NCI-H2196 (cell line): ENCODE measurements around the gene NDUFAB1.
"Not testable (repeated sequence)": the region's sequence is repeated elsewhere in the genome, so short reads cannot be mapped to it uniquely, and the experiment has no call there.

ENCODE experiments used
- DNase-seq: peaks from one replicate; lab custom pipeline; 2025; ENCODE audit not compliant: unreplicated experiment; lab: John Stamatoyannopoulos, UW

Gene NDUFAB1

DNA sequence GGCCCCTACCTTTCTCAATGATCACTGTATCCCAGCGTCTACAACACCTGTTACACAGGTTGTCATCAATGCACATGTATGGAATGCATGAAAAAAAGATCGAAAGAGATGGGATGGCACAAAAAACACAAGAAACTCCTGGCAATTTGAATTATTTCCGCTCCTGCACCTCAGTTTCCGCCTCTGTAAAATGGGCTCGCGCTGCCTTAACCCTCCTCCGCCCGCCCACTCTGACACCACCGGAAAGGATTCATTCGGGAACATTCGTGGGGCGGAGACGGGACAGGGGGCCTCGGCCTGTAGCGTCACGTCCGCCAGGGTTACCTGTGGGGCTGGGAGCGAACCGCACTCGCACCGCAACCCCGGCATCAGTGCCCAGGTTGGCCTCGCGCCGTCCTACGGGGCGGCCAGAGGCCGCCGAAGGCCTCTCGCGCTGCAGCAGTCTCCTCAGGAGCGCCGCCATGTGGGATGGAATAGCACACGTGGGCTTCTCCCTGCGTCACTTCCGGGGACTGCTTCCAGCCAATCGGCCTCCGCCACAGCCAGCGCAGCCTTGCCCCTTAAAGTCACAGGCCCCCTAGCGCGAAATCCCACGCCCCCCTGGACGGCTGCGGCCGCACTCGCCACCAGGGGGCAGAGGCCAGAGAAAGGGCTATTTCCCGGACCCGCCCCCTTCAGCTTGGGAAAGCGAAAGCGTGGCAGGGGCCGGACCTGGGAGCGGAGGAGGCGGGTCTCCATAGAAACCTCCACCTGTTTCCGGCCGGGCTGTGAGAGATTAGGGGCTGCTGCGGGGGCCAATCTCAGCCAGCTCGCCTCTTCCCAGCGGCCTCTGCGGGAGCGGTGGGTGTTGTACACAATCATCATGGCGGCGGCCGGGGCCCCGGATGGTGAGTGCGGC, 39.0 kb downstream of the NDUFAB1 start, which contains the start of the genes EARS2 and UBFD1:
Gene EARS2, minus strand, starts transcription at position 470 of the 898 bp plus-strand sequence. Its CDS starts 7 bp downstream, at position 463.
Gene UBFD1, plus strand, starts transcription at position 847 of the 898 bp plus-strand sequence. Its CDS starts 16 bp downstream, at position 863.
- DNase-seq = peak; percentile 99

DNA sequence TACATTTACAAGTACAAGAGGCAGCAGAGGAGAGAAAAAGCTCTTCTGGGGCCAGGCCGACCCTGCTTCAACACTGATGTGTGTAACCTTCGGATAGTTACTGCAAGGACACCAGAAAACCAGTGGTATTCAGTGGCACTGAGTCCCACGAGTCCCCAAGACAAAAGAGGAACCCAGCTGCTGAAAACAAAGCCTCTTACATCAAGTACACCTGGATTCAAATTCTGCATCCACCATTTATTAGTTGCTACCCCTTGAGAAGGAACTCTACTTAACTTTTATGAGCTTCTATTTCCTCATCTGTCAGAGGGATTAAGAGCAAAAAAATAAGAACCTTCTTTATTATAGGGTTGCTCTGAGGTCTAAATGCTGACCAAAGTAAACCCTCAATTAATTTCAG, 41.6 kb downstream of the NDUFAB1 start:
- no peak for DNase-seq

DNA sequence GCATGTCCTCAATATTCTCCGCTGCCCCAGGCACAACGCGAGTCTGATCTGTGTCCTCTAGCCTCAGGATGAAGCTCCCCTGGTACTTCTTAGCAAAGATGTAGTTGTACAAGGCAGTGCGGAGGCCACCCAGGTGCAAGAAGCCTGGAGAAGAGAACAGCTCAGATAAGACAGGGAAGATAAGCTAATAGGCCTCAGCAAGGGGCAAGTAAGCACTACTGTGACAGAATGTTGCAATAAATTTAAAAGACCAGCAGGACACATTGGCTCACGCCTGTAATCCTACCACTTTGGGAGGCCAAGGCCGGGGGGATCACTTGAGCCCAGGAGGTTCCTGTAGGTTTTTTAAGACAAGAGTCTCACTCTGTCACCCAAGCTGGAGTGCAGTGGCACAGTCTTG, 44.0 kb downstream of the NDUFAB1 start:
- DNase-seq = no peak

DNA sequence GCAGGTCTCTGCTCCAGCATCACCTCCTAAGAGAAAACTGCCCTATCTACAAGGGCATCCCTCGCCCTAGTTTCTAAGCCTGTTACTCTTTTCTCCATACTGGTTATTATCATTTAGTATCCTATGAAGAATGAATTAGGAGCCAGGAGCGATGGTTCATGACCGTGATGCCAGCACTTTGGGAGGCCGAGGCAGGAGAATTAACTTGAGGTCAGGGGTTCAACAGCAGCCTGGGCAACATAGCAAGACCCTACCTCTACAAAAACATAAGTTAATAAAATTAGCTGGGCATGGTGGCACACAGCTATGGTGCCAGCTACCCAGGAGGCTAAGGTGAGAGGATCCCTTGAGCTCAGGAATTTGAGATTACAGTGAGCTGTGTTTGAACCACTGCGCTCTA, 46.2 kb downstream of the NDUFAB1 start:
- no peak for DNase-seq

DNA sequence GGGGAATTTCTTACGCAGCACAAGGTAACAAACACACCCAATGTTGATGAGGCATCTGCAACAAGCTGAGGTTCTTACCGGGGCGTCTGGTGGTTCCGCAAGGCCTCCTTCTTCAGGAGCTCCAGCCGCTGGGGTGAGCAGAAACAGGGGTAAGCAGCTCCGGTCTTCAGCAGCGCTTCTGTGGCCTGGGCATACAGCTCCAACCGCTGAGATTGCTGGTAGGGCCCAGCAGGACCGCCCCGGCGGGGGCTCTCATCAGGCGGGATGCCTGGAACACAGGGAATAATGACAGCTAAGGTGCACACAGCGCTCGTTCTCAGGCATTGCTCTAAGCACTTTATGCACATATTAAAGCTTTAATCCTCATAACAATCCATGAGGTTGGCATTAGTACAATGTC, 51.7 kb downstream of the NDUFAB1 start:
- no peak for DNase-seq

DNA sequence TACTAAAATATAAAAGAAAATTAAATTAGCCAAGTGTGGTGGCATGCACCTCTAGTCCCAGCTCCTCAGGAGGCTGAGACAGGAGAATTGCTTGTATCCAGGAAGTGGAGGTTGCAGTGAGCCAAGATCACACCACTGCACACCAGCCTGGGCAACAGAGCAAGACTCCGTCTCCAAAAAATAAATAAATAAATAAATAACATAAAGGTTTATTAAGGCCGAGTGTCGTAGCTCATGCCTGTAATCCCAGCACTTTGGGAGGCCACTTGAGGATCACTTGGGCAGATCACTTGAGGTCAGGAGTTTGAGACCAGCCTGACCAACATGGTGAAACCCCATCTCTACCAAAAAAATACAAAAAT, 55.3 kb downstream of the NDUFAB1 start:
- DNase-seq = not testable (repeated sequence)

DNA sequence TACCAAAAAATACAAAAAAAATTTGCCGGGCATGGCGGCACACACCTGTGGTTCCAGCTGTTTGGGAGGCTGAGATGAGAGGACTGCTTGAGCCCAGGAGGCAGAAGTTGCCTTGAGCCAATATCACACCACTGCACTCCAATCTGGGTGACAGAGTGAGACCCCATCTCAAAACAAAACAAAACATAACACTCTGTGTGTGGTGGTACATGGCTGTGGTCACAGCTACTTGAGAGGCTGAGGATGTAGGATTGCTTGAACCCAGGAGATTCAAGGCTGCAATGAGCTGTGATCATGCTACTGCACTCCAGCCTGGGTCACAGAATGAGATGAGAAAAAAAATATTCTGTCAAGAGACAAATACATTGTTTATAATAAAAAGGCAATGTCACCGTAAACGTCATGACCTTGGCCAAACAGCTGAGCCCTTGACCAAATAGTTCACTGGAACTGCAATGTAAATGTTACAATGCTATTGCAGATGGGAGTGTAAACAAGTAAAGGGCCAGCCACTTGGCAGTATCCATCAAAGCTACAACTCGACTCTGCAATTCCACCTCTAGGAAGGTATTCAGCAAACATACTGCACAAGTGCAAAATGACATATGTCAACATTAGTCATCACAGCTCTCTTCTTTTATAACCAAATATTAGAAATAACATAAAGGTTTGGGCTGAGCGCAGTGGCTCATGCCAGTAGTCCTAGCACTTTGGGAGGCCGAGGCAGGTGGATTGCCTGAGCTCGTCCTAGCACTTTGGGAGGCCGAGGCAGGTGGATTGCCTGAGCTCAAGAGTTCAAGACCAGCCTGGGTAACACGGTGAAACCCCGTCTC, 55.9 kb downstream of the NDUFAB1 start:
- peak; percentile 39 for DNase-seq

DNA sequence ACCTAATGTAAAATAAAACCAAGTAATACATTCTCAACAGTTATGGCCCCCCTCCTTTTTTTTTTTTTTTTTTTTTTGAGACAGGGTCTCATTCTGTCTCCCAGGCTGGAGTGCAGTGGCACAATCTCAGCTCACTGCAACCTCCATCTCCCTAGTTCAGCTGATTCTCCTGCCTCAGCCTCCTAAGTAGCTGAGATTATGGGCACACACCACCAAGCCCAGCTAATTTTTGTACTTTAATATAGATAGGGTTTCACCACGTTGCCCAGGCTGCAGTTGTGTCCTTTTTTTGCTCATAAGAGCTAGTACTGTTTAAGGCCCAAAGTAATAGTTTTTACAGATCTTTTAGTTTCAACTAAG, 57.2 kb downstream of the NDUFAB1 start:
- no peak for DNase-seq

DNA sequence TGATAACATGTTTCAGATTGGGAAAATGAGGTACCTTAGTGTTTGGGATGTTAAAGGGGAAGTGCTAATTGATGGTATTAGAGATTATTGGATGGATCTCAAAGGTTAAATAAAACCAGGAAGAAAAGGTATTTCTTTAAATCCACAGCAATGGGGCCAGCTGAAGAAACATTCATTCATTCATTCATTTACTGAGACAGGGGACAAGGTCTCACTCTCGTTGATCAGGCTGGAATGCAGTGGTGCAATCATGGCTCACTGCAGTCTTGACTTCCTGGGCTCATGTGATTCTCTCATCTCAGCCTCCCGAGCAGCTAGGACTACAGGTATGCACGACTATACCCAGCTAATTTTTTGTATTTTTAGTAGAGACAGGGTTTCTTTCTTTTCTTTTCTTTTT, 58.7 kb downstream of the NDUFAB1 start:
- no peak for DNase-seq

DNA sequence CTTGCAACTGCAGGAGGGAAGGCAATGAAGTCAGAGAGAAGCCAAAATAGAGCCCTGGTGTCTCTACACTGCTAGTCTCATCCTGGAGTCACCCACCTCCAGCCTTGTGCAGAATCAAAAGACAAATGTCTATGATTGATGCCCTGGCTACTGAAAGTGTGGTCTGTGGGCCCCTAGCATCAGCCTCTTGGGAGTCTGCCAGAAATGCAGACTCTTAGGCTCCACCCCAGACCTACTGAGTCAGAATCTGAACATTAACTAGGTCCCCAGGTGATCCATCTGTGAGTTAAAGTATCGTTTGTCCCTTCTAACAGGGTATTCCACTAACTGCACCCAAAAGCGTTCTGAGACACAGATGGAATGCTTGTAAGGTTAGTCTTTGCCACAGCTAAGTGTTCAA, 60.2 kb downstream of the NDUFAB1 start:
- no peak for DNase-seq

DNA sequence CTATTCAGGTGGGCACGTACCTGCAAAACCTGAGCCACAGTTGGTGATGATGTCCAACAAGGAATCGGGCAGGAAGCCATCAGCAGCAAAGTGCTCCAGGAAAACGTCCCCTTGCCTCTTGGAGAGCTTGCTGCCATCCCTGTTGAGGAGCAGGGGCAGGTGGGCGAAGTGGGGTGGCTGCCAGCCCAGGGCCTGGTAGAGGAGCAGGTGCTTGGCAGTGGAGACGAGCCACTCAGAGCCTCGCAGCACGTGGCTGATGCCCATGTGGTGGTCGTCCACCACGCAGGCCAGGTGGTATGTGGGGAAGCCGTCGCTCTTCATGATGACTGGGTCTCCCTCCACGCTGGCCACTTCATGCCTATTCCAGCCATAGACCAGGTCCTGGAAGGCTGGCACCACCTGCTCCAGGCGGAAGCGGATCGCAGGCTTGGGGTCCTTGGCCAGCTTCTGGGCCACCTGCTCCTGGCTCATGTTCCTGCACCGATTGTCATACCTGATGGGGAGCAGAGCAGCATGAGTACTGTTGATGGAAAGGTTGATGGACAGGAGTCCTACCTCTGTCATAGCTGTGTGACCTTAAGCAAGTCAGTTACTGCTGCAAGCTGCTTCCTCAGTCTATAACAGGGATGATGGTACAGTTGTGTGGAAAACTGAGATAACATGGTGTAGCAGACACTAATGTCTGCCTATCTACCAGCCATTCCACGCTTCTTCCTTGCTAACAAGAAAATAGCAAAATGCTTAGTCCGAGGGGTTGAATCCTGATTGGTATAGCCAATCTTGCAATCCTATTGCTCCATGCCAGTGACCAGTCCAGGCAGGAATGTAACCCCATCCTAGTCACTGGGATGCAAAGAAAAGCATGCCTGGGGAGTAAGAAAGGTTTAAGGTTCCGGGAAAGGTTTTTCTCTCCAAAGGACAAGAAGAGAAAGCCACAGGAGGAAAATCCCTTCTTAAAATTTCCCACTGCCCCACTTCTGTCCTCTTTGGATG, 61.0 kb downstream of the NDUFAB1 start:
- DNase-seq = no peak

DNA sequence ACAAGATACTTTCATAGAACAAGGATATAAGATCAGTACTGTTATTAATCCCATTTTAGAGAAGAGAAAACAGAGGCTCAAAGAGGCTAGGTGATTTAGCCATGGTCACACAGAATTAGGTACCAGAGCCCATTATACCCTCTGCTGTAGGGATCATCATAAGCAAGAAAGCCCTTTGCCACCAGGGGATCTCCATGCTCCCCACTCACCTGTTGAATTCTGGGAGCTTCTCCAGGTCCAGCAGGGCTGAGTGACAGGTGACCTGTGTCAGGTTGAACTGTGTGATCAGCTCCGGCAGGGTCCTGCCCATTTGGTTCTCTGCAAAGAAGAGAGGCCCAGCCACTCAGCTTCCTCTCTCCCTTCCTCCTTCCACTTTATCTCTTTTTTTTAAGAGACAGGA, 63.7 kb downstream of the NDUFAB1 start:
- DNase-seq = no peak
